GM12801 (cell line): ENCODE measurements around the gene OR5M8.

ENCODE experiments used
- TF ChIP-seq, protein P1 (sequence below): IDR thresholded peaks from one replicate; pipeline ENCODE4 v1.5.1; 2011; ENCODE audit warnings: control low read depth; ENCODE audit not compliant: insufficient read length; ENCODE audit errors: extremely low read depth

OR5M8 gene

DNA sequence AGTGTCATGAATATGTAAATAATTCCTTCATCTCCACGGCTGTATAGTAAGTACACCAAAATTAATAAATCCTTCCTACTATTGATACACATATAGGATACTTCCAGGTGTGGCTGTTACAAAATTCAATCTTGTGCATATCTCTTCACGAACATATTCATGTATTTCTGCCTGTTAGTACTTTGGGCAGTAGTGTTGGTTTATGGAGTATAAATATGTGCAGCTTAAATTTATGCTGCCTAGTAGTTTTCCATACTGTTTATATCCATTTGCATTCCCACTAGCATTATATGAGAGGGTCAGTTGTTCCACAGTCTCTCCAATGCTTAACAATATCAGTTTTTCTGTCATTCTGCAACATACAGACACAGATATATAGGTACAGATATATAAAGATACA is 3.9 kb upstream of the OR5M8 start:
- TF ChIP-seq, protein P1, sequence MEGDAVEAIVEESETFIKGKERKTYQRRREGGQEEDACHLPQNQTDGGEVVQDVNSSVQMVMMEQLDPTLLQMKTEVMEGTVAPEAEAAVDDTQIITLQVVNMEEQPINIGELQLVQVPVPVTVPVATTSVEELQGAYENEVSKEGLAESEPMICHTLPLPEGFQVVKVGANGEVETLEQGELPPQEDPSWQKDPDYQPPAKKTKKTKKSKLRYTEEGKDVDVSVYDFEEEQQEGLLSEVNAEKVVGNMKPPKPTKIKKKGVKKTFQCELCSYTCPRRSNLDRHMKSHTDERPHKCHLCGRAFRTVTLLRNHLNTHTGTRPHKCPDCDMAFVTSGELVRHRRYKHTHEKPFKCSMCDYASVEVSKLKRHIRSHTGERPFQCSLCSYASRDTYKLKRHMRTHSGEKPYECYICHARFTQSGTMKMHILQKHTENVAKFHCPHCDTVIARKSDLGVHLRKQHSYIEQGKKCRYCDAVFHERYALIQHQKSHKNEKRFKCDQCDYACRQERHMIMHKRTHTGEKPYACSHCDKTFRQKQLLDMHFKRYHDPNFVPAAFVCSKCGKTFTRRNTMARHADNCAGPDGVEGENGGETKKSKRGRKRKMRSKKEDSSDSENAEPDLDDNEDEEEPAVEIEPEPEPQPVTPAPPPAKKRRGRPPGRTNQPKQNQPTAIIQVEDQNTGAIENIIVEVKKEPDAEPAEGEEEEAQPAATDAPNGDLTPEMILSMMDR, result no peak

DNA sequence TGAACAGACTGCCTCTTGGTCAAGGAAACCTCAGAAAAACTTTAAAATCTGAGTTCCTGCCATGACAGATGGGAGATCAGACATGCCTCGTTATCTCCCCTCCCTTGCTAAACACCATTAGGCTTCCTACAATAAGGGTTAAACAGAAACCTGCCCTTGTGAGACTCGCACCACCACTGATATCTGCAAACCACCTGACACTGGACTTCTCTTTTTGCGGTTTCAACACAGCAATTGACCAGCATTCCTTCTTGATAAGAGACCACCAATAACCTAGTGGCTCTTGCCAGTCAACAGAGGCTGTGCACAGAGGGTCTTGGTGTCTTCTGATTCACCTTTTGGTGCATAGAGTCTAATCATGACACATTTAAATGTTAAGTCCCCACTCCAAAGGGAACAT is 4.4 kb downstream of the OR5M8 start:
- TF ChIP-seq, protein P1, result no peak

DNA sequence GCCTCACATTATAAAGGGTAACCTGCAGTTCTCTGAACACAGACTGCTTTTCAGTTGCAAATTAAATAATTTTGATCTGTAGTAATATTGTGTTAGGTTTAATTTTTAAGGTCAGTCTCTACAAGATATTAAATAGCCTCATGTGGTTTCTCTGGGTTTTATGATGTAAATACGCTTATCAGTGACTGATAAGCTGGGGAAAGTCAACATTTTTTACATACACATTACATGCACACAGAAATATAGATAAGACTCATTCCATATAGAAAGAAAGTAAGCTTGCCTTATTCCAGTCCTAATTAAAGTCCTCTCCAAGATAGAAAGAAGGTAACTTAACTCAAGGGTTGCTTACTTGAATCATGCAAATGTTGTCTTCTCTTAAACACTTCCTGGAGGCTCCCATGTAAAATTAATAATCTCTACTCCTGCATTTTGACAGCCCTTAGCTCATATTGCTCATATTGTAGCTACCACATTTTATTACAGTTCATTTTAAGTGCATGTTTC is 16.4 kb downstream of the OR5M8 start:
- TF ChIP-seq, protein P1, result no peak

DNA sequence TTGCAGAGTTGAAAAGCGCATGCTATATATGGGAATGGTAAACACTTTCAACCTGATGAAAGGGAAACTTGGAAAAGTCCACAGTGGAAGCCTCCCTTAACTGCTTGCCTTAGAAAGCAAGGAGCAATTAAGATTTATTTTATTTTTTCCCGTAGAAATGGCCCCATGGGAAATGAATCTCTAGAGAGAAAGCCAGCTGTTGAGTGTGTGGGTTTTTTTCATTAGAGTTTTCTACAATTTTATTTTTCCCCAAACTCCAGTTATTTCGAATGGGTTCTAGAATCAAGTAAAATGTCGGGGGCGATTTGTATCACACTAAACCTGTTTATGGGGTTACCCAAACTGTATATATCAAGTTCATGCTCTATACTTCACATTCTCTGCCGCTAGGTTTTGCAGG is 17.9 kb downstream of the OR5M8 start, which contains the start of gene OR5M3:
TSS of gene OR5M3 (minus strand) at position 101 of the 400 bp plus-strand sequence. CDS start 2,855 bp downstream, outside the sequence.
- TF ChIP-seq, protein P1, result no peak

DNA sequence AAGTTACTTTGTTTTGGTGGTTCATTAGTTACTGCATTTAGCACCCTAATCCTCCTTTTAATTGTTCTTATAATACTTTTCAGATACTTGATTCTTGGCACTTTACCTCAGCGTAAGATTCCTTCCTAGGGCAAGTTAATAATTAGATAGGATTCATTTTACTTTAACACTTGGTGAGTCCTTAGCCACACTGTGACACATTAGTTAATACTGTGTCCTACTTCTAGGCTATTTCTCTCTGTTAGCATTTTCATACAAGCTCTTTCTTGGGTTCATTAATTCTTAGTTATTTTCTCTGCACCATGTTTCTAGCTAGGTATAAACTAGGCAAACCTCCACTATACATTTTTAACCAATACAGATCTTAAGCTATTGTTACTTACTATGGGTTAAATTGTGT is 34.1 kb downstream of the OR5M8 start:
- TF ChIP-seq, protein P1, result no peak

DNA sequence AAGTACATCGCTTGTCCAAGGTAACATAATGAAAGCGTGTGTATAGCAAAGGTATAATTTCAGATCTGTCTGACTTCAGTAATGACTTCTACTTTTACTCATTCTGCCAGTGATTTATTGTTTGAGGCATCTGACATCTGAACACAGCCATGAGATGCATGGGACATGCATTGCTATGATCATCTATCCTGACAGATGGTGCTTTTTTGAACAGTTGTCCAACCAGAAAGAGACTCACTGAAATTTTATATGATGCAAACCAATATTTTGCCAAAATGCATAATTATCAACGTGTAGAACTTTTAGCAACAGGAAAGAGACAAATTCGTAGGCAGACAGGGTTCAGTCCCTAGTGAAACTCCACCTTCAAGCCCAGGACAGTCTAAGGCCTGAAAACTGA is 37.6 kb downstream of the OR5M8 start:
- TF ChIP-seq, protein P1, result no peak
